ENCODE results near the gene OR4D6.
A peak's percentile ranks its signal among the peaks of the same experiment; 100 is the strongest.
"Not testable (repeated sequence)": the region's sequence is repeated elsewhere in the genome, so short reads cannot be mapped to it uniquely, and the experiment has no call there.

The OR4D6 gene

GRCh38 chr11:59456661-59457060 is at the start of gene OR4D6:
TSS of gene OR4D6 (plus strand) at chr11:59456961. CDS start at chr11:59456961, 0 bp downstream.
- no peak for DNase-seq (ENCODE audit: low spot score)

GRCh38 chr11:59413646-59414045 is 43.1 kb upstream of the OR4D6 start:
- no peak for DNase-seq (ENCODE audit: low spot score)

- DNase-seq (ENCODE audit: low spot score), result no peak
Measured at GRCh38 chr11:59415111-59415510, 41.6 kb upstream of the OR4D6 start.

- no peak for DNase-seq (ENCODE audit: low spot score)
Measured at GRCh38 chr11:59416613-59417012, 40.1 kb upstream of the OR4D6 start.

- DNase-seq (ENCODE audit: low spot score), result no peak
Measured at GRCh38 chr11:59417023-59417422, 39.7 kb upstream of the OR4D6 start.

GRCh38 chr11:59418156-59418555 is 38.6 kb upstream of the OR4D6 start:
- no peak for DNase-seq (ENCODE audit: low spot score)

- no peak for DNase-seq (ENCODE audit: low spot score)
Measured at GRCh38 chr11:59423835-59424234, 32.9 kb upstream of the OR4D6 start.

GRCh38 chr11:59425131-59425530 is 31.6 kb upstream of the OR4D6 start:
- DNase-seq (ENCODE audit: low spot score), result no peak

GRCh38 chr11:59426361-59427067 is 30.2 kb upstream of the OR4D6 start, which contains the start of gene OR5A2:
TSS of gene OR5A2 (minus strand) at chr11:59426413. CDS start at chr11:59422953, 3,460 bp downstream.
- DNase-seq (ENCODE audit: low spot score), result no peak

GRCh38 chr11:59427068-59427382 is 29.7 kb upstream of the OR4D6 start:
- DNase-seq (ENCODE audit: low spot score), result no peak

GRCh38 chr11:59429924-59430516 is 26.7 kb upstream of the OR4D6 start:
- peak; percentile 63 for DNase-seq (ENCODE audit: low spot score)

- DNase-seq (ENCODE audit: low spot score), result no peak
Measured at GRCh38 chr11:59436169-59436568, 20.6 kb upstream of the OR4D6 start, which contains the start of gene OR5A1. TSS of gene OR5A1 (plus strand) at chr11:59436469. CDS start at chr11:59443169, 6,700 bp downstream.

- no peak for DNase-seq (ENCODE audit: low spot score)
Measured at GRCh38 chr11:59437770-59438169, 19.0 kb upstream of the OR4D6 start.

GRCh38 chr11:59445624-59446023 is 11.1 kb upstream of the OR4D6 start:
- DNase-seq (ENCODE audit: low spot score), result not testable (repeated sequence)

- no peak for DNase-seq (ENCODE audit: low spot score)
Measured at GRCh38 chr11:59448484-59448883, 8.3 kb upstream of the OR4D6 start.

- no peak for DNase-seq (ENCODE audit: low spot score)
Measured at GRCh38 chr11:59459916-59460315, 3.2 kb downstream of the OR4D6 start.

GRCh38 chr11:59463190-59463641 is 6.5 kb downstream of the OR4D6 start:
- no peak for DNase-seq (ENCODE audit: low spot score)

- DNase-seq (ENCODE audit: low spot score), result no peak
Measured at GRCh38 chr11:59473015-59473414, 16.3 kb downstream of the OR4D6 start, which contains the start of gene OR4D10. TSS of gene OR4D10 (plus strand) at chr11:59473315. CDS start at chr11:59477430, 4,115 bp downstream.

- no peak for DNase-seq (ENCODE audit: low spot score)
Measured at GRCh38 chr11:59475176-59475575, 18.4 kb downstream of the OR4D6 start.

GRCh38 chr11:59479906-59480305 is 23.1 kb downstream of the OR4D6 start:
- DNase-seq (ENCODE audit: low spot score), result no peak

- DNase-seq (ENCODE audit: low spot score), result no peak
Measured at GRCh38 chr11:59480359-59480758, 23.6 kb downstream of the OR4D6 start.

- DNase-seq (ENCODE audit: low spot score), result peak; percentile 6
Measured at GRCh38 chr11:59501931-59502330, 45.2 kb downstream of the OR4D6 start.

- no peak for DNase-seq (ENCODE audit: low spot score)
Measured at GRCh38 chr11:59503276-59503675, 46.5 kb downstream of the OR4D6 start, which contains the start of gene OR4D11. TSS of gene OR4D11 (plus strand) at chr11:59503576. CDS start at chr11:59503576, 0 bp downstream.
